ENCODE measurements around the gene MYO5B. TPM values are rescaled to one million over a fixed set of nuclear protein-coding genes. Genes with fewer than 3 reads are reported as not detected.
A peak's percentile ranks its signal among the peaks of the same experiment; 100 is the strongest.

MYO5B gene
- total and polyA plus RNA-seq, 10 of the 15 experiments (the other 5 are each of a cell fraction or from before 2014, with no cell fraction given) = 2.5 to 4.5 (median 3.3) TPM

DNA sequence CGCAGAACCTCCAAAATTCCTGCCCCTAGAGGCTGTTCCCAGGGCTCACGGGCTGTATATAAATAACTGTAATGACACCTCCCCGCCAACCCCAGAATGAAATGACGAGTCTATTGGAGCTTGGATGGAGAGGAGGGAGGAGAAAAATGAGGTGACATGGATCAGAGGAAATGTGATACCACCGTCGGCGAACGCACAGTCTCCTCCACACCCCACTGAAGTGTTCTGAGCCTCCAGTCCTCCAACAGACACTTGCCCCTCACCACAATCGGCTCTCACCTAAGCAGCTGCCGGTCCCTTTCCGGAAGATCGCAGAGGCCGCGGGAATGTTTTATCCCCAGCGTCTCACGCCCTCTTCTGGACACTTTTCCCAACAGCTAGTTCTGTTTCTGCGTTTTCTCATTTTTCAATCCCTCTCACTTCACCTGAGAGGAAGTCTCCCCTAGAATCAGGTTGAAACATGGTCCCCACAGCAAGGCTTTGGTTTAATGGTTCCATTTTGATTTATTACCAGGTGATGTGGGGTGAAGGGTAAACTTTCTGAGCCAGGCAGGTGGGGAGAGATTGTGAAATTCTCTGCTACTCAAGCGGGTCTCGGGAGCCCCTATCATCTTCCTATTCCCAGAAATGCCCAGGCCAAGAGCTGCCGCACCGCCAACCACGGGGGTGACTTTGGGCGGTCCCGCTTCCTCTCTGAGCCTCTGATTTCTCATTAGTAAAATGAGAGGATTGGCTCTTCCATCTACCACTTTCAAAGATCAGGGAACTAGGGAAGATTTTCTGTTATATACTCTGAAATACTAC lies 9.1 kb upstream of the MYO5B start:
- no peak overlapping the region for H3K4me2 ChIP-seq (ENCODE audit: control insufficient read depth, insufficient read depth)
- H2AFZ ChIP-seq (ENCODE audit: control insufficient read depth, low read depth, low read length) = no peak overlapping the region
- peak; percentile 68 for ATAC-seq

More for the DNA sequence above, 9.1 kb upstream of the MYO5B start:
- ChIA-PET CTCF (interaction anchor here (0.6 to 5.9 kb wide), 52 partner anchors 9 to 695 kb away, joined by 3 to 55 read pairs (median 4); partner anchors contain the start of genes MYO5B and SKA1), POLR2A (interaction anchor here (0.7 to 1.4 kb wide), 3 partner anchors 62 to 171 kb away, joined by 3 to 4 read pairs (median 4); partner anchors contain the start of genes CFAP53 and SKA1), RAD21 (ENCODE audit: unreplicated experiment) (interaction anchor here (0.6 to 4.4 kb wide), 28 partner anchors 9 to 696 kb away, joined by 3 to 42 read pairs (median 5); partner anchors contain the start of gene MYO5B), SMC1A (ENCODE audit: uncharacterized antibody, unreplicated experiment) (interaction anchor here (0.7 to 6.3 kb wide), 31 partner anchors 8 to 1462 kb away, joined by 3 to 59 read pairs (median 4); partner anchors contain the start of gene MYO5B)
- H3K79me2 ChIP-seq (ENCODE audit: control insufficient read depth, insufficient read depth, low read length) = no peaks in the 10 kb centered on the region
- no peak overlapping the region for H3K4me3 ChIP-seq
- no peaks in the 10 kb centered on the region for H4K20me1 ChIP-seq (ENCODE audit: control insufficient read depth, insufficient read depth)
- WGBS (ENCODE audit: insufficient coverage, insufficient replicate concordance, low lambda C conversion rate, missing lambda C conversion rate) = 21% methylated on average over 24 of the region's 24 CpGs
- in situ Hi-C loops (cut with MboI) (no loop called here), intact Hi-C loops (cut with micrococcal nuclease; ENCODE audit: unreplicated experiment) (loop anchor here (1.0 to 10.0 kb wide), 4 partner anchors 153 to 339 kb away; no protein-coding TSS in a partner anchor)
- H3K36me3 ChIP-seq (ENCODE audit: control insufficient read depth in 2 of 2, insufficient read depth in 2 of 2, low read length in 1 of 2) = no peaks in the 10 kb centered on the region
- FAIRE-seq = no peak
- H3K27me3 ChIP-seq (replicated peaks in 1 of 2; ENCODE audit: control insufficient read depth in 2 of 2, insufficient read depth in 2 of 2, low read length in 1 of 2) = peaks cover 1 to 4% of the 10 kb centered on the region in 2 experiments; a peak in 2 of 4 replicates
- 0 out of 2 replicates have a peak, but pooled peaks have one; percentile 9 for TF ChIP-seq YY1 (IDR thresholded peaks at IDR 0.05; ENCODE audit: low read depth, low read length)
- TF ChIP-seq, protein P1, sequence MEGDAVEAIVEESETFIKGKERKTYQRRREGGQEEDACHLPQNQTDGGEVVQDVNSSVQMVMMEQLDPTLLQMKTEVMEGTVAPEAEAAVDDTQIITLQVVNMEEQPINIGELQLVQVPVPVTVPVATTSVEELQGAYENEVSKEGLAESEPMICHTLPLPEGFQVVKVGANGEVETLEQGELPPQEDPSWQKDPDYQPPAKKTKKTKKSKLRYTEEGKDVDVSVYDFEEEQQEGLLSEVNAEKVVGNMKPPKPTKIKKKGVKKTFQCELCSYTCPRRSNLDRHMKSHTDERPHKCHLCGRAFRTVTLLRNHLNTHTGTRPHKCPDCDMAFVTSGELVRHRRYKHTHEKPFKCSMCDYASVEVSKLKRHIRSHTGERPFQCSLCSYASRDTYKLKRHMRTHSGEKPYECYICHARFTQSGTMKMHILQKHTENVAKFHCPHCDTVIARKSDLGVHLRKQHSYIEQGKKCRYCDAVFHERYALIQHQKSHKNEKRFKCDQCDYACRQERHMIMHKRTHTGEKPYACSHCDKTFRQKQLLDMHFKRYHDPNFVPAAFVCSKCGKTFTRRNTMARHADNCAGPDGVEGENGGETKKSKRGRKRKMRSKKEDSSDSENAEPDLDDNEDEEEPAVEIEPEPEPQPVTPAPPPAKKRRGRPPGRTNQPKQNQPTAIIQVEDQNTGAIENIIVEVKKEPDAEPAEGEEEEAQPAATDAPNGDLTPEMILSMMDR (IDR thresholded peaks at IDR 0.05 in 2 of 3, conservative IDR thresholded peaks at IDR 0.05 in 1 of 3; ENCODE audit: control insufficient read depth in 2 of 3, extremely low read depth in 1 of 3, insufficient read depth in 1 of 3, low read depth in 3 of 3, low read length in 3 of 3) = peak; percentile 52 to 65 (median 52); a peak in 5 of 6 replicates
- peak; percentile 72 for TF ChIP-seq RAD21 (IDR thresholded peaks at IDR 0.05; ENCODE audit: insufficient read depth, low read depth, low read length)
- TF ChIP-seq SMC3 (IDR thresholded peaks at IDR 0.05; ENCODE audit: borderline replicate concordance, low read length) = peak; percentile 68
- no peak for TF ChIP-seq SREBF2 (IDR thresholded peaks at IDR 0.05; ENCODE audit: low read length)
- no peak for TF ChIP-seq EED (IDR thresholded peaks at IDR 0.05; ENCODE audit: low read depth)
- TF ChIP-seq EZH2 (IDR thresholded peaks at IDR 0.05; ENCODE audit: borderline replicate concordance, control insufficient read depth, low read depth, low read length) = 0 out of 2 replicates have a peak, but pooled peaks have one; percentile 25
- no peak overlapping the region for H3K9ac ChIP-seq (ENCODE audit: control insufficient read depth, insufficient read depth, low read length)
- no TSS peak for BruUV-seq (replicated peaks)
- no peaks in the 10 kb centered on the region for H3K4me1 ChIP-seq (ENCODE audit: control insufficient read depth, insufficient read depth, low read length)
- no peak for DNase-seq (ENCODE audit: low read depth, low spot score)
- no peaks in the 10 kb centered on the region; the same call in 2 of the 3 replicates for H3K9me3 ChIP-seq (replicated peaks; ENCODE audit: control insufficient read depth, insufficient read depth, low read length)
- H3K27ac ChIP-seq (ENCODE audit: control insufficient read depth, insufficient read depth) = no peak overlapping the region
